HUES6 (cell line): ENCODE results near the gene COX4I1.

Source experiments
- H3K27ac ChIP-seq: 2 replicates; pipeline ENCODE4 v1.7.0; 2013; ENCODE audit warnings: low read depth, mild to moderate bottlenecking, low read length, inconsistent platforms
- H3K27me3 ChIP-seq: 2 replicates; pipeline ENCODE4 v1.6.1; 2013; ENCODE audit warnings: low read length; ENCODE audit not compliant: control insufficient read depth, insufficient read depth
- H3K36me3 ChIP-seq: 2 replicates; pipeline ENCODE4 v1.6.1; 2013; ENCODE audit warnings: low read length; ENCODE audit not compliant: control insufficient read depth, insufficient read depth
- H3K4me1 ChIP-seq: 2 replicates; pipeline ENCODE4 v1.6.1; 2013; ENCODE audit warnings: low read length; ENCODE audit not compliant: control insufficient read depth, insufficient read depth
- H3K4me3 ChIP-seq: 2 replicates; pipeline ENCODE4 v1.5.1; 2013; ENCODE audit warnings: low read depth, low read length
- H3K9ac ChIP-seq: one replicate; pipeline ENCODE4 v1.6.1; 2013; ENCODE audit warnings: mild to moderate bottlenecking, low read length
- H3K9me3 ChIP-seq: 2 replicates; pipeline ENCODE4 v1.6.1; 2013; ENCODE audit warnings: low read depth, low read length; ENCODE audit not compliant: control insufficient read depth, insufficient read depth

COX4I1 gene

GRCh38 chr16:85851034-85851785 lies 51.7 kb downstream of the COX4I1 start:
- no peaks in the 10 kb centered on the region for H3K4me1 ChIP-seq
- 0 out of 2 replicates have a peak, but pooled peaks cover 4% of the 10 kb centered on the region for H3K9me3 ChIP-seq
- H3K36me3 ChIP-seq: no peaks in the 10 kb centered on the region
- H3K27ac ChIP-seq: no peak overlapping the region
- no peak overlapping the region for H3K9ac ChIP-seq
- H3K4me3 ChIP-seq: no peak overlapping the region
- H3K27me3 ChIP-seq: no peaks in the 10 kb centered on the region; the same call in 1 of the 2 replicates

GRCh38 chr16:85853547-85854545 lies 54.4 kb downstream of the COX4I1 start:
- Histone ChIP-seq H3K9ac (no peak overlapping the region), H3K9me3 (0 out of 2 replicates have a peak, but pooled peaks cover 4% of the 10 kb centered on the region), H3K36me3 (no peaks in the 10 kb centered on the region), H3K4me1 (no peaks in the 10 kb centered on the region), H3K27me3 (peaks cover 9% of the 10 kb centered on the region; the same call in 1 of the 2 replicates), H3K4me3 (no peak overlapping the region), H3K27ac (no peak overlapping the region)

- Histone ChIP-seq H3K4me1 (no peaks in the 10 kb centered on the region), H3K27ac (no peak overlapping the region), H3K9ac (no peak overlapping the region), H3K4me3 (no peak overlapping the region), H3K36me3 (no peaks in the 10 kb centered on the region), H3K27me3 (peaks cover 10% of the 10 kb centered on the region; the same call in 1 of the 2 replicates), H3K9me3 (0 out of 2 replicates have a peak, but pooled peaks cover 4% of the 10 kb centered on the region)
Measured at GRCh38 chr16:85854935-85855334, 55.4 kb downstream of the COX4I1 start.

- H3K4me3 ChIP-seq: no peak overlapping the region
- H3K9ac ChIP-seq: no peak overlapping the region
- H3K36me3 ChIP-seq: no peaks in the 10 kb centered on the region
- no peaks in the 10 kb centered on the region for H3K4me1 ChIP-seq
- H3K9me3 ChIP-seq: 0 out of 2 replicates have a peak, but pooled peaks cover 4% of the 10 kb centered on the region
- no peak overlapping the region for H3K27ac ChIP-seq
- peaks cover 13% of the 10 kb centered on the region; the same call in 1 of the 2 replicates for H3K27me3 ChIP-seq
Measured at GRCh38 chr16:85856079-85856478, 56.6 kb downstream of the COX4I1 start.

GRCh38 chr16:85856585-85856984 lies 57.1 kb downstream of the COX4I1 start:
- Histone ChIP-seq H3K4me1 (no peaks in the 10 kb centered on the region), H3K27me3 (peaks cover 13% of the 10 kb centered on the region; the same call in 1 of the 2 replicates), H3K4me3 (no peak overlapping the region)

More at GRCh38 chr16:85856585-85856984, 57.1 kb downstream of the COX4I1 start:
- 0 out of 2 replicates have a peak, but pooled peaks cover 6% of the 10 kb centered on the region for H3K9me3 ChIP-seq
- no peaks in the 10 kb centered on the region for H3K36me3 ChIP-seq
- no peak overlapping the region for H3K27ac ChIP-seq
- no peak overlapping the region for H3K9ac ChIP-seq
